Neural progenitor cell (in vitro differentiated cells): Measurements from ENCODE around the gene SHISA5. TPM values are rescaled to one million over a fixed set of nuclear protein-coding genes. Genes with fewer than 3 reads are reported as not detected.

Experiments
- DNase-seq: peaks from one replicate; pipeline ENCODE4 v3.0.0-alpha.2; 2016; ENCODE audit warnings: low spot score
- H2AFZ ChIP-seq: fragments of 200-600 bp; sonication (generic); replicated peaks from 2 replicates; pipeline ENCODE4 v1.6.1; 2016; ENCODE audit warnings: antibody characterized with exemption
- H3F3A ChIP-seq: fragments of 200-600 bp; sonication (generic); 2 replicates; pipeline ENCODE4 v1.6.1; 2016; ENCODE audit warnings: antibody characterized with exemption, low read depth
- H3K27ac ChIP-seq: fragments of 200-600 bp; sonication (generic); 2 replicates; pipeline ENCODE4 v1.5.1; 2016; ENCODE audit warnings: mild to moderate bottlenecking
- H3K27me3 ChIP-seq: fragments of 200-600 bp; sonication (generic); 2 replicates; pipeline ENCODE4 v1.6.1; 2016; ENCODE audit warnings: mild to moderate bottlenecking, moderate library complexity
- H3K36me3 ChIP-seq: fragments of 200-600 bp; sonication (generic); 2 replicates; pipeline ENCODE4 v1.5.1; 2016
- H3K4me1 ChIP-seq: fragments of 200-600 bp; sonication (generic); 2 replicates; pipeline ENCODE4 v1.6.1; 2016; ENCODE audit warnings: mixed run types
- H3K4me2 ChIP-seq: fragments of 200-600 bp; sonication (generic); 2 replicates; pipeline ENCODE4 v1.6.1; 2016
- H3K4me3 ChIP-seq: fragments of 200-600 bp; sonication (generic); 2 replicates; pipeline ENCODE4 v1.5.1; 2016
- H3K79me2 ChIP-seq: fragments of 200-600 bp; sonication (generic); 2 replicates; pipeline ENCODE4 v1.6.1; 2016; ENCODE audit warnings: low read depth
- H3K9ac ChIP-seq: fragments of 200-600 bp; sonication (generic); 2 replicates; pipeline ENCODE4 v1.6.1; 2016
- H3K9me3 ChIP-seq: fragments of 200-600 bp; sonication (generic); 2 replicates; pipeline ENCODE4 v1.5.1; 2016; ENCODE audit warnings: low read depth
- H4K20me1 ChIP-seq: fragments of 200-600 bp; sonication (generic); 2 replicates; pipeline ENCODE4 v1.6.1; 2016; ENCODE audit warnings: low read depth
- H3K27ac Mint-ChIP-seq: 3 replicates; pipeline ENCODE4 v1.8.0; 2021; ENCODE audit warnings: mixed read lengths
- H3K27me3 Mint-ChIP-seq: 2 replicates; pipeline ENCODE4 v1.8.0; 2022; ENCODE audit warnings: low read depth, mild to moderate bottlenecking, inconsistent platforms, moderate library complexity, mixed read lengths; ENCODE audit not compliant: insufficient read depth
- H3K36me3 Mint-ChIP-seq: 3 replicates; pipeline ENCODE4 v1.8.0; 2021; ENCODE audit warnings: mixed read lengths
- H3K4me1 Mint-ChIP-seq: 3 replicates; pipeline ENCODE4 v1.8.0; 2021; ENCODE audit warnings: mixed read lengths
- H3K4me3 Mint-ChIP-seq: 3 replicates; pipeline ENCODE4 v1.8.0; 2021; ENCODE audit warnings: mild to moderate bottlenecking, moderate library complexity, mixed read lengths
- H3K9me3 Mint-ChIP-seq: 3 replicates; pipeline ENCODE4 v1.8.0; 2020; ENCODE audit warnings: mixed read lengths
- CTCF ChIP-seq: fragments of 200-600 bp; sonication (generic); IDR thresholded peaks from 2 replicates; pipeline ENCODE4 v1.5.1; 2017; ENCODE audit warnings: antibody characterized with exemption, mild to moderate bottlenecking
- EZH2 ChIP-seq: fragments of 200-600 bp; sonication (generic); IDR thresholded peaks from 2 replicates; pipeline ENCODE4 v1.6.1; 2017; ENCODE audit warnings: antibody characterized with exemption, mild to moderate bottlenecking, moderate library complexity
- EZH2phosphoT487 ChIP-seq: fragments of 200-600 bp; sonication (generic); IDR thresholded peaks from 2 replicates; pipeline ENCODE4 v1.6.1; 2017; ENCODE audit warnings: antibody characterized with exemption
- total RNA-seq: library from RNA; depleted of rRNA; stranded (reverse); fragments of >200 nt; gene quantifications from 2 replicates; pipeline ENCODE4 v1.2.3, GENCODE V29; 2015; ENCODE audit warnings: low replicate concordance

Gene SHISA5
- total RNA-seq, 1 donor from 2014 or later, result 54.8 TPM

GRCh38 chr3:48429317-48429959, 74.5 kb downstream of the SHISA5 start:
- TF ChIP-seq EZH2phosphoT487 (no peak), CTCF (no peak), EZH2 (no peak)
- peak overlapping the region; percentile 93 for H3K27ac ChIP-seq

GRCh38 chr3:48428572-48429316, 75.2 kb downstream of the SHISA5 start:
- Histone ChIP-seq H3K27me3 (no peaks in the 10 kb centered on the region), H3K36me3 (no peaks in the 10 kb centered on the region), H3K79me2 (peaks cover 69% of the 10 kb centered on the region), H2AFZ (peak overlapping the region; percentile 76), H4K20me1 (peaks cover 48% of the 10 kb centered on the region), H3K4me2 (peak overlapping the region; percentile 97), H3K27ac (peak overlapping the region; percentile 93), H3K4me1 (peaks cover 36% of the 10 kb centered on the region), H3K9me3 (no peaks in the 10 kb centered on the region), H3K9ac (peak overlapping the region; percentile 91), H3K4me3 (peak overlapping the region; percentile 97), H3F3A (peaks cover 38% of the 10 kb centered on the region)
- TF ChIP-seq EZH2phosphoT487, result no peak
- TF ChIP-seq CTCF, result no peak
- no peak for TF ChIP-seq EZH2
- DNase-seq, result peak; percentile 71
- Mint-ChIP-seq H3K27me3 (no peaks in the 10 kb centered on the region), H3K4me1 (peaks cover 46% of the 10 kb centered on the region), H3K9me3 (no peaks in the 10 kb centered on the region), H3K36me3 (peaks cover 6% of the 10 kb centered on the region), H3K27ac (peak overlapping the region; percentile 74), H3K4me3 (peak overlapping the region; percentile 91)

More at GRCh38 chr3:48429317-48429959, 74.5 kb downstream of the SHISA5 start:
- Histone ChIP-seq H2AFZ (peak overlapping the region; percentile 76), H3K4me3 (peak overlapping the region; percentile 97), H3F3A (peaks cover 45% of the 10 kb centered on the region), H4K20me1 (peaks cover 42% of the 10 kb centered on the region), H3K36me3 (no peaks in the 10 kb centered on the region), H3K27me3 (no peaks in the 10 kb centered on the region), H3K9ac (peak overlapping the region; percentile 91), H3K4me2 (peak overlapping the region; percentile 97), H3K4me1 (peaks cover 36% of the 10 kb centered on the region), H3K9me3 (no peaks in the 10 kb centered on the region), H3K79me2 (peaks cover 62% of the 10 kb centered on the region)
- H3K4me1 Mint-ChIP-seq, result peaks cover 53% of the 10 kb centered on the region
- H3K27me3 Mint-ChIP-seq, result no peaks in the 10 kb centered on the region
- H3K27ac Mint-ChIP-seq, result peak overlapping the region; percentile 87
- H3K9me3 Mint-ChIP-seq, result no peaks in the 10 kb centered on the region
- peaks cover 6% of the 10 kb centered on the region for H3K36me3 Mint-ChIP-seq
- peak overlapping the region; percentile 91 for H3K4me3 Mint-ChIP-seq
- peak; percentile 92 for DNase-seq

GRCh38 chr3:48428088-48428571, 75.8 kb downstream of the SHISA5 start:
- peaks cover 33% of the 10 kb centered on the region for H3K4me1 ChIP-seq
- TF ChIP-seq EZH2 (no peak), EZH2phosphoT487 (no peak), CTCF (no peak)
- no peaks in the 10 kb centered on the region for H3K36me3 ChIP-seq
- H3K27ac ChIP-seq, result no peak overlapping the region
- H3K27me3 ChIP-seq, result no peaks in the 10 kb centered on the region
- no peaks in the 10 kb centered on the region for H3K9me3 ChIP-seq
- Mint-ChIP-seq H3K36me3 (peaks cover 6% of the 10 kb centered on the region), H3K4me1 (peaks cover 44% of the 10 kb centered on the region), H3K27me3 (no peaks in the 10 kb centered on the region), H3K27ac (peak overlapping the region; percentile 74), H3K9me3 (no peaks in the 10 kb centered on the region), H3K4me3 (peak overlapping the region; percentile 91)
- peak overlapping the region; percentile 97 for H3K4me2 ChIP-seq
- H3K79me2 ChIP-seq, result peaks cover 75% of the 10 kb centered on the region
- H3K9ac ChIP-seq, result peak overlapping the region; percentile 91
- H4K20me1 ChIP-seq, result peaks cover 55% of the 10 kb centered on the region
- DNase-seq, result peak; percentile 77
- no peak overlapping the region for H2AFZ ChIP-seq
- H3F3A ChIP-seq, result peaks cover 32% of the 10 kb centered on the region
- H3K4me3 ChIP-seq, result peak overlapping the region; percentile 97
